Measurements from ENCODE around the gene ANKRD62. TPM values are rescaled to one million over a fixed set of nuclear protein-coding genes. Genes with fewer than 3 reads are reported as not detected.
A peak's percentile ranks its signal among the peaks of the same experiment; 100 is the strongest.

The ANKRD62 gene
- total RNA-seq, 1 experiment from 2014 or later = not detected

GRCh38 chr18:12048010-12048826 lies 45.4 kb upstream of the ANKRD62 start:
- DNase-seq (ENCODE audit: low read depth, low spot score) (no peak), ATAC-seq (peak; percentile 59; the same call in 1 of the 2 replicates)
- Histone ChIP-seq H3K36me3 (ENCODE audit: control insufficient read depth, insufficient read depth, low read length) (no peaks in the 10 kb centered on the region), H3K4me1 (ENCODE audit: control insufficient read depth, insufficient read depth, low read length) (no peaks in the 10 kb centered on the region), H3K4me3 (ENCODE audit: low read depth in 2 of 2, low read length in 2 of 2) (no peak overlapping the region), H3K27me3 (ENCODE audit: control insufficient read depth, insufficient read depth, low read length) (no peaks in the 10 kb centered on the region), H3K27ac (ENCODE audit: low read length) (no peak overlapping the region), H3K9me3 (ENCODE audit: control insufficient read depth, insufficient read depth, low read depth, low read length) (no peaks in the 10 kb centered on the region)
- BruUV-seq (replicated peaks) = no TSS peak
- TF ChIP-seq SIN3A (IDR thresholded peaks at IDR 0.05; ENCODE audit: borderline replicate concordance, insufficient read depth, low read depth, low read length) (no peak), CTCF (IDR thresholded peaks at IDR 0.05) (peak; percentile 30; the same call in 1 of the 2 replicates), TCF7L2 (IDR thresholded peaks at IDR 0.05; ENCODE audit: low read depth, low read length) (no peak), POLR2AphosphoS5 (IDR thresholded peaks at IDR 0.05; ENCODE audit: low read depth, low read length) (no peak), REST (IDR thresholded peaks at IDR 0.05; ENCODE audit: insufficient read depth in 1 of 2, low read depth in 2 of 2, low read length in 1 of 2) (no peak)
- in situ Hi-C loops (cut with HindIII; ENCODE audit: low pct_unique_long_range_greater_than_20kb, low sequenced_read_pairs) (no loop called here), intact Hi-C loops (cut with micrococcal nuclease; ENCODE audit: unreplicated experiment) (no loop called here)
- ChIA-PET POLR2A (no interaction called here), CTCF (no interaction called here)

- no peak overlapping the region for H3K27ac ChIP-seq (ENCODE audit: low read length)
- TF ChIP-seq CTCF (IDR thresholded peaks at IDR 0.05) (no peak), REST (IDR thresholded peaks at IDR 0.05; ENCODE audit: insufficient read depth in 1 of 2, low read depth in 2 of 2, low read length in 1 of 2) (no peak)
- no TSS peak for BruUV-seq (replicated peaks)
- no peak overlapping the region for H3K4me3 ChIP-seq (ENCODE audit: low read depth in 2 of 2, low read length in 2 of 2)
- DNase-seq (ENCODE audit: low read depth, low spot score) (no peak), ATAC-seq (no peak)
- H3K4me1 ChIP-seq (ENCODE audit: control insufficient read depth, insufficient read depth, low read length) = no peaks in the 10 kb centered on the region
- intact Hi-C loops (cut with micrococcal nuclease; ENCODE audit: unreplicated experiment) = no loop called here
- POLR2A ChIA-PET = no interaction called here
- in situ Hi-C loops (cut with HindIII; ENCODE audit: low pct_unique_long_range_greater_than_20kb, low sequenced_read_pairs) = no loop called here
- CTCF ChIA-PET = no interaction called here
- no peaks in the 10 kb centered on the region for H3K36me3 ChIP-seq (ENCODE audit: control insufficient read depth, insufficient read depth, low read length)
- no peaks in the 10 kb centered on the region for H3K27me3 ChIP-seq (ENCODE audit: control insufficient read depth, insufficient read depth, low read length)
- H3K9me3 ChIP-seq (ENCODE audit: control insufficient read depth, insufficient read depth, low read depth, low read length) = no peaks in the 10 kb centered on the region
These were observed 44.8 kb upstream of the ANKRD62 start for GRCh38 chr18:12048827-12049175.

Data from Panc1 (cell line).